NCI-H1930 (cell line): ENCODE data around the gene KCNJ5.

Source experiments
- DNase-seq, 2 experiments: peaks; one replicate each; lab custom pipeline; 2025; lab: John Stamatoyannopoulos, UW

KCNJ5 gene

DNA sequence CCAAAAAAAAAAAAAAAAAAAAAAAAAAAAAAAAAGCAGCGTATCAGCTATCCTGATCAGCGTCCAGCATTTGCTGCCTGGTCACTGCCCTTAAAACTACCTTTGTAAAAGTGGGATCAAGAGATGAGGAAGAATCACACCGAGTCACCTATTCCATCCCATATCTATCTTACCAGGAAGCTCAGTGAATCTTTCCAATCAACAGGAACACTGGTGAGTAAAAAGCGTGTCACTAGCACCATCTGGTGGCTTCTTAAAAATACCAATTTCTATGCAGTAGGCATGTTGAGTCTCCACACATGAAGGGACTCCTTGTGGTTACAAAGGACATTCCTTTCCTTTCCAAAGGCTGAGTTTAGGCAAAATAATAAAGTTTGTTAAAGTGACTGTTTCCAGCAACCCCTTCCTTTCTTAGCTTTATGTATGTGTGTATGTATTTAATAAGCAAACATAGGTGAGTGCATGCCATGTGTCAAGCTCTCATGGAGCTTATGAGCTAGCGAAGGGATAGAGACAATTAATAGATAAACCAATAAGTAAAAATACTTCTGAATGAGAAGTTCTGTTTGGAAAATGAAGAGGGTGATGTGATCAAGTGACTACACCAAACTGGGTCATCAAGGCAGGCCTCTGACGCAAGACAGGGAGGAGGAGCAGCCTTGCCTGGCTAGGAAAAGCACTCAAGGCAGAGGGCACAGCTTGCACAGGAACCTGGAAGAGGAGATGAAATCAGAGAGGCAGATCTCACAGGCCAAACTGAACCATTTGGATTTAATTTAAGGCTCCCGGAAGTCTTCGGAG is 65.4 kb downstream of the KCNJ5 start:
- DNase-seq = peak; percentile 36 to 65

DNA sequence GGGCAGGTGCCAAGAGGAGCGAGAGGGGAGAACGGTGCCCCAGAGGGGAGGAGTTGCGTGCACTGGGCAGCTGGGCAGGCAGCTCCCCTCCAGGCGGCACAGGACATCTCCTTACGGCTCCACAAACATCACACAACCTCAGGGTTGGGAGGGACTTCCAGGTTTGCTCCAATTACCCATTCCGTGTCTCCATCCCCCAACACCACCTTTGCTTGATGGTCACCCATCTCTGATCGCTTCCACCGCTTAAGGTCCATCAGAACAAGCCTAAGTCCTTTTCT is 66.0 kb downstream of the KCNJ5 start:
- no peak for DNase-seq

DNA sequence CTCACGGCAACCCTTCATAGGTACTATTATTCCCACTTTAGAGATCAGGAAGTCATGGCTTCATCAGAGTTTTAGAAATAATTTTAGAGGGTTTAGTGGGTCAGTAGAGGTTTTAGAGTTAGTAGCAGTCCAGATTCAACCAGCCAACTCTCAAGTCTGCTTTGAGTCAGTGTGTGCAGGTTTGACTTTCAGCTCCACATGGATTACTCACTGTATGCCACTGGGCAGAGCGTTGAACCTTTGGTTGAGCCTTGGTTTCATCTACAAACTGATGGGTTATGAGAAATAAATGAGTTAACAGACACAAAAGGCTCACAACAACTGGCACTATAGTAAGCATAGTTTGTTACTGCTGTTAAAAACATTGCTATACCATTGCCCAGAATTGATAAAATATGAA is 70.5 kb downstream of the KCNJ5 start:
- DNase-seq = no peak

DNA sequence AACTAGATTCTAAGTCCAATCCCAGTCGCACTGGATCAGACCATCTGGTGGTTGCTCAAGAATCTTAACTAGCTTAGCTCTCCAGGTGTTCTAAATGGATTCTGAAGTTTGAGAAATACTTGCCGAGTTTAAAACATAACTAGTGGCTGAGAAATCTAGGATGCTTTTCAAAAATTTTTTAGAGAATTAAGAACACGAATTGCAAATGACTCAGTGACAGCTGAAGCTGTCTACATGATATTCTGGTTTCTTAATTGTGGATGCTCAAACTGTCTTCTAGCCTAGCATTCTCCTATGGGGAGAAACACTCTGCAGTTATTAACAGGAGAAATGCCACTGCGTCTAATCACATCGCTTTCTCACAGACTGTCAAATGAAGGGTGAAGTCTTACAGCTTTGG is 71.7 kb downstream of the KCNJ5 start:
- no peak for DNase-seq

DNA sequence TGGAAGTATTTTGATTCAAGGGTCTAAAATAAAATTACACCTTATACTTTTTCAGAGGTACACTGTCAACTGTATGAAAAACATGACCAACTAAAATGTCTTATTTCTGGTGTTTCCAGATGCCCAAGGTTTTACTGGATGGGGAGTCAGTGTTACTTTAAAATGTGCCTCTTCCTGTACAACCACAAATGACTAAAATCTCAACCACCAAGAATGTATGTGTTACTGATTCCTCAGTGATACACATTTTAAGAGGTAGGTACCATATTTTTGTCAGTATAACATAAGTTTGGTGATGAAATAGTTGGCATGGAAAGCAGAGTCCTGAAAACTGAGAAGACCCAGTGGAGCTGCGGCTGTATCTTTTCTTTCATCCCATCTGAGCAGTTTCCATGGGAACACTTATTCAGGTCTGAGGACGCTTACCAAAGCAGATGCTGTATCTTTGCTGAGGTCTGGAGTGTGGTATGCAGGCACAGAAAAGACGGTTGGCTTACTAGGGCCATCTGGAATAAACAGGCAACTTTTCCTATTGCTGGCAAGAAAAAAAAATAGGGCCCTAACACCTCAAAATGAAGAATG is 72.7 kb downstream of the KCNJ5 start:
- no peak for DNase-seq

DNA sequence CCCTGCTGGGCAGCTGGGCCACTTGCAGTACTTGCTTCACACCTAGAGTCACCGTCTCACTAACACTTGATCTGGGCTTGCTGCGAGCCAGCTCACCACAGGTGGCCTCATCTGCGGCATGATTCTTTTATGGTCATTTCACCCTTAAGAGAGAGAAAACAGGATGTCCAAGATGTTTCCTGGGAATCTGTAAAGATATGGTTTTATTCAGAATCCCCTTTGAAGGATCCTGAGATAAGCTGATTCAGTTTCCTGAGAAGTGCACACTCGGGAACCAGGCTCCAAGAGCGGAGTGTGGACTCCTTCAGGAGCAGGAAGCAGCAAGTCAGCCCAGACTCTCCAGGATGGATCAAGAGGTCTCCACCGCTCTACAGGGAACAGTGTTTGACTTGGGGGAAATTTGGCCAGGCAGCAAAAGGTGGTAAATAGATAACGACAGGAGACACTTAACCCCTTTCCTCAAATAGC is 73.3 kb downstream of the KCNJ5 start:
- no peak for DNase-seq

DNA sequence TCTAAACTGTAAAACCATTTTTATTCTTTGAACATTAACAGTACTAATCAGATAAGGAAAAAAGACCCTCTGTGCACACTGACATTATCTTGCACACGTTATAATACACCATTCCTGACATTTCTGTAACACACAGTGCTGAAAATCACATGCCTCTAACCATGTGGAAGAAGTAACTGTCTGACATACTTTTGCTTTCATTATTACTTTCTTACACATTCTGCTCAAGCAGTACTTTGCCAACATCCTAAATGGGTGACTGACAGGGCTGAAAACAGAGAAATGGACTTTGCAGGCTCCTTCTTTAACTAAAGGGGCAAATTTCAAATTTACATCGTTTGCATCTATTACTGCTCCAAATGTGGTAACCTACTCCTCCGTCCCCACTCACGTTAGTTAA is 74.3 kb downstream of the KCNJ5 start:
- DNase-seq = no peak

DNA sequence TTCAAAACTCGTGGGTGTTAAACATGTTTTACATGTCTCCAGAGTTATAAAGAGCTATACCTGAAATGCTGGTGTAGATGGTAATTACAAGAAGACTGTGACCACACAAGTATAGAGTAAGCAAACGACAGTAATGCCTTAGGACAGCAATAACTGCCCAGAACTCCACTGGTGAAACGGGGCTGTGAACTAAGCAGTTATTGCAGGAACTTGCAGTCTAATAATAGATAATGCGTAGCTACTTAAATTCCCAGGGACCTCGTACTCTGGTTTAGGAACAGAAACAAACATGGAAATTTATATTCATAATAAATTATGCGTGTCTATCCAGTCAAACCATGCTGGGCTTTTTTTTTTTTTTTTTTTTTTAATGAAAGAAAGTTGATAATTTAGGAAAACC is 76.4 kb downstream of the KCNJ5 start:
- no peak for DNase-seq

DNA sequence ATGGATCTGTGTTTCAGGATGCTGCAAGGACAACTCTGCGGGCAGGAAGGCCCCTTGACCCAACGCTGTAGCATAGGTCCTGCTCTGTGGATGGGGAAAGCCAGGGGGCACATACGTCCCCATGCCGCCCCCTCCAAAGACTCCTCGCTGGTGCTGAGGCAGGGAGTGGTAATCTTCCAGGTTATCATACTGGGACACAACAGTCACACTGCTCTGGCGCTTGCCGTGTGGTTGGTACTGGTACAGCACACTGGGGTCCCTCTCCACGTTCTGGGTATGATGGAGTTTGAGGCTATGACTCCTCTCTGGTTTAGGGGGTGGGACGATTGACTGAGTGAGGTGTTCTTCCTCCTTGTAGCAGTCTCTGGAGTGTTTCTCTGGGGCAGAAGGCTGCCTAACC is 77.8 kb downstream of the KCNJ5 start:
- no peak for DNase-seq
